CD4-positive, alpha-beta memory T cell (primary cell): ENCODE results near the gene BICC1. TPM values are rescaled to one million over a fixed set of nuclear protein-coding genes. Genes with fewer than 3 reads are reported as not detected.

Source experiments
- CTCF ChIA-PET: fragments of 350-600 bp; sonication (Branson Sonifier 250); formaldehyde crosslinking; loops from one replicate; lab custom pipeline; 2021; ENCODE audit warnings: inconsistent platforms; ENCODE audit not compliant: partially characterized antibody; lab: Charles Lee
- POLR2A ChIA-PET: fragments of 350-600 bp; sonication (Branson Sonifier 250); formaldehyde crosslinking; loops from one replicate; lab custom pipeline; 2021; ENCODE audit not compliant: partially characterized antibody; lab: Charles Lee
- DNase-seq, 5 donors: peaks; one replicate each; pipeline versions ENCODE4 v3.0.0 to v3.0.0-alpha.2; 2020 to 2022; ENCODE audit warnings: mixed read lengths in 1 of 5
- H3K27ac ChIP-seq: one replicate; pipeline ENCODE4 v1.7.0; 2013; ENCODE audit warnings: low read depth, low read length
- H3K27me3 ChIP-seq: 2 replicates; pipeline ENCODE4 v1.7.0; 2013; ENCODE audit warnings: mild to moderate bottlenecking, low read length, moderate library complexity; ENCODE audit not compliant: insufficient read depth
- H3K36me3 ChIP-seq: 2 replicates; pipeline ENCODE4 v1.7.0; 2013; ENCODE audit warnings: mild to moderate bottlenecking, low read length, moderate library complexity; ENCODE audit not compliant: insufficient read depth
- H3K4me1 ChIP-seq: 2 replicates; pipeline ENCODE4 v1.7.0; 2013; ENCODE audit warnings: mild to moderate bottlenecking, low read length, moderate library complexity; ENCODE audit not compliant: insufficient read depth
- H3K4me3 ChIP-seq, 2 donors: one replicate each; pipeline ENCODE4 v1.7.0; 2013; ENCODE audit warnings: low read length in 2 of 2, mild to moderate bottlenecking in 1 of 2
- H3K9me3 ChIP-seq, 2 donors: one replicate each; pipeline ENCODE4 v1.7.0; 2013; ENCODE audit warnings: low read length in 2 of 2, control low read depth in 1 of 2; ENCODE audit not compliant: control insufficient read depth in 1 of 2
- H3K27ac Mint-ChIP-seq, 7 donors: one replicate each; pipeline ENCODE4 v1.8.0; 2020 to 2021; ENCODE audit warnings: mixed read lengths in 7 of 7, mild to moderate bottlenecking in 6 of 7, inconsistent platforms in 3 of 7, moderate library complexity in 3 of 7
- H3K27me3 Mint-ChIP-seq, 2 donors: one replicate each; pipeline ENCODE4 v1.8.0; 2020 to 2021; ENCODE audit warnings: mixed read lengths in 2 of 2
- H3K36me3 Mint-ChIP-seq, 2 donors: one replicate each; pipeline ENCODE4 v1.8.0; 2020 to 2021; ENCODE audit warnings: mixed read lengths in 2 of 2, inconsistent platforms in 1 of 2, mild to moderate bottlenecking in 1 of 2
- H3K4me1 Mint-ChIP-seq, 4 donors: one replicate each; pipeline ENCODE4 v1.8.0; 2020 to 2021; ENCODE audit warnings: mixed read lengths in 4 of 4, mild to moderate bottlenecking in 1 of 4
- H3K4me3 Mint-ChIP-seq, 8 donors: one replicate each; pipeline ENCODE4 v1.8.0; 2020 to 2021; ENCODE audit warnings: mixed read lengths in 8 of 8, mild to moderate bottlenecking in 7 of 8, moderate library complexity in 6 of 8, inconsistent platforms in 3 of 8
- H3K9me3 Mint-ChIP-seq, 8 donors: one replicate each; pipeline ENCODE4 v1.8.0; 2020 to 2021; ENCODE audit warnings: mixed read lengths in 8 of 8, mild to moderate bottlenecking in 5 of 8, inconsistent platforms in 3 of 8, moderate library complexity in 1 of 8
- intact Hi-C: fragments of 100-400 bp; cut with micrococcal nuclease; formaldehyde crosslinking; loops from one replicate; pipeline ENCODE4 v1.15.1; 2023
- polyA plus RNA-seq, 2 donors: library from polyadenylated mRNA; unstranded; fragments of 300-500 nt; fragmentation: Illumina TruSeq; gene quantifications; one replicate each; pipeline ENCODE4 v1.2.3, GENCODE V29; 2021
- total RNA-seq, 2 experiments: library from RNA; stranded (reverse); gene quantifications; one replicate each; pipeline ENCODE4 v1.2.3, GENCODE V29; 2021

Gene BICC1
- total and polyA plus RNA-seq, 4 experiments from 2014 or later, result not detected

DNA sequence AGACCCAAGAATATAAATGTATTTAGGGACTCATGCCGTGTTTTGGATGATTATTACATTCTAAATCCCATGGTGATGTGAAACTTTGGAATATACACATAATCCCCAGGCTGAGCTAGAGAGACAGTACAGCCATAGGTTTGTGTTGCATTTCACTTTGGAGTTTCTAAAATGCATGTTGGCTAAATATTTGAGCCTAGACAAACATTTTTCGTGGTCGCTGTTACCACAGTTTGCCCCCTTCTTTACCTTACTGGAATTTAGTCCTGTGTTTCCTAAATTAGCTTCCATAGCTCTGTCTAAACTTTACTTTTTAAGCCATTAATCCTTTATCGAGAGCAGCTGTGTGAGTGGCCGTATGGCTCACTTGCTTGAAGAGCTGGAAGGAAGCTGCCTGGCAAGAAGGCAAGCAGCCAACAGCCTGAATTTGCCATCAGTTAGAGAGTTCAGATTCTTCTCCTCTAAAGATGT, 192.0 kb downstream of the BICC1 start:
- H3K27ac ChIP-seq, result no peak overlapping the region
- Mint-ChIP-seq H3K36me3 (no peaks in the 10 kb centered on the region), H3K4me1 (no peaks in the 10 kb centered on the region), H3K9me3 (peaks cover 0 to 3% (median 0%) of the 10 kb centered on the region in 8 donors), H3K27ac (no peak overlapping the region), H3K4me3 (no peak overlapping the region), H3K27me3 (no peaks in the 10 kb centered on the region)
- CTCF ChIA-PET, result no interaction called here
- H3K36me3 ChIP-seq, result no peaks in the 10 kb centered on the region
- no peak overlapping the region for H3K4me3 ChIP-seq
- intact Hi-C loops, result no loop called here
- no peak for DNase-seq
- H3K27me3 ChIP-seq, result no peaks in the 10 kb centered on the region
- no peaks in the 10 kb centered on the region for H3K4me1 ChIP-seq
- H3K9me3 ChIP-seq, result no peaks in the 10 kb centered on the region
- POLR2A ChIA-PET, result no interaction called here

GRCh38 chr10:58706836-58707235, 194.2 kb downstream of the BICC1 start:
- Histone ChIP-seq H3K9me3 (no peaks in the 10 kb centered on the region), H3K36me3 (no peaks in the 10 kb centered on the region), H3K27me3 (no peaks in the 10 kb centered on the region), H3K4me3 (no peak overlapping the region), H3K4me1 (no peaks in the 10 kb centered on the region), H3K27ac (no peak overlapping the region)
- Mint-ChIP-seq H3K9me3 (peaks cover 0 to 6% (median 0%) of the 10 kb centered on the region in 8 donors), H3K36me3 (no peaks in the 10 kb centered on the region), H3K4me1 (no peaks in the 10 kb centered on the region), H3K27me3 (no peaks in the 10 kb centered on the region), H3K4me3 (no peak overlapping the region), H3K27ac (no peak overlapping the region)
- no peak for DNase-seq
- POLR2A ChIA-PET, result no interaction called here
- intact Hi-C loops, result no loop called here
- CTCF ChIA-PET, result no interaction called here

GRCh38 chr10:58712141-58712540, 199.5 kb downstream of the BICC1 start:
- H3K27me3 ChIP-seq, result no peaks in the 10 kb centered on the region
- Mint-ChIP-seq H3K27me3 (peaks cover 0 to 2% of the 10 kb centered on the region in 2 donors), H3K4me3 (no peak overlapping the region), H3K36me3 (no peaks in the 10 kb centered on the region), H3K9me3 (peaks cover 0 to 5% (median 0%) of the 10 kb centered on the region in 8 donors), H3K4me1 (no peaks in the 10 kb centered on the region), H3K27ac (no peak overlapping the region)
- no peak overlapping the region for H3K27ac ChIP-seq
- H3K4me1 ChIP-seq, result no peaks in the 10 kb centered on the region
- intact Hi-C loops, result no loop called here
- no peak overlapping the region for H3K4me3 ChIP-seq
- ChIA-PET POLR2A (no interaction called here), CTCF (no interaction called here)
- H3K36me3 ChIP-seq, result no peaks in the 10 kb centered on the region
- no peak for DNase-seq
- no peaks in the 10 kb centered on the region for H3K9me3 ChIP-seq

DNA sequence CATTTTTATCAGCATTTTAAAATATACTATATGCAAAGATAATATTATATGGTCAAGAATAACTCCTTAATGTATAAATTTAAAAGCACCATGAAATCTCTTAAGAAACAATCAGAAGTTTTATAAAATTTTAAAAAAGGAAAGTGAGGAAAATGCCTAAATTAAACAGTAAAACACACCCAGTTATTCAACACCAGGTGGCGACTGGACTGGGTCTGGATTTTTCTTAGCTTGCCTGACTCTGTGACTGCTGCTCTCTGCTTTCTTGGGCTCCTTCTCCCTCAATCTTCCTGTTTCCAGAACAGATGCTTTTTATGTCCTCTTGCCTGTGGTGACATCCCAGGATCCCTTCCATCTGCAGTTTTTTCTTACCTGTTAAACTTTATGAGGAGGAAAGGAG, 200.3 kb downstream of the BICC1 start:
- no peaks in the 10 kb centered on the region for H3K36me3 Mint-ChIP-seq
- CTCF ChIA-PET, result no interaction called here
- no peaks in the 10 kb centered on the region for H3K4me1 Mint-ChIP-seq
- POLR2A ChIA-PET, result no interaction called here
- Histone ChIP-seq H3K9me3 (no peaks in the 10 kb centered on the region), H3K27me3 (no peaks in the 10 kb centered on the region), H3K36me3 (no peaks in the 10 kb centered on the region), H3K27ac (no peak overlapping the region), H3K4me3 (no peak overlapping the region), H3K4me1 (no peaks in the 10 kb centered on the region)
- no peak overlapping the region for H3K4me3 Mint-ChIP-seq
- intact Hi-C loops, result no loop called here
- no peak for DNase-seq
- H3K27me3 Mint-ChIP-seq, result peaks cover 0 to 2% of the 10 kb centered on the region in 2 donors
- peaks cover 0 to 3% (median 0%) of the 10 kb centered on the region in 8 donors for H3K9me3 Mint-ChIP-seq
- H3K27ac Mint-ChIP-seq, result no peak overlapping the region

GRCh38 chr10:58714409-58714808, 201.7 kb downstream of the BICC1 start:
- no peak for DNase-seq
- Mint-ChIP-seq H3K4me3 (no peak overlapping the region), H3K27ac (no peak overlapping the region), H3K9me3 (peaks cover 0 to 3% (median 0%) of the 10 kb centered on the region in 8 donors), H3K27me3 (peaks cover 0 to 2% of the 10 kb centered on the region in 2 donors), H3K36me3 (no peaks in the 10 kb centered on the region), H3K4me1 (no peaks in the 10 kb centered on the region)
- H3K9me3 ChIP-seq, result no peaks in the 10 kb centered on the region
- POLR2A ChIA-PET, result no interaction called here
- intact Hi-C loops, result no loop called here
- no peaks in the 10 kb centered on the region for H3K36me3 ChIP-seq
- no peak overlapping the region for H3K27ac ChIP-seq
- H3K27me3 ChIP-seq, result no peaks in the 10 kb centered on the region
- CTCF ChIA-PET, result no interaction called here
- no peaks in the 10 kb centered on the region for H3K4me1 ChIP-seq
- H3K4me3 ChIP-seq, result no peak overlapping the region

- H3K9me3 ChIP-seq, result no peaks in the 10 kb centered on the region
- Mint-ChIP-seq H3K36me3 (no peaks in the 10 kb centered on the region), H3K27ac (no peak overlapping the region), H3K27me3 (peaks cover 0 to 2% of the 10 kb centered on the region in 2 donors), H3K4me3 (no peak overlapping the region), H3K9me3 (peaks cover 0 to 3% (median 0%) of the 10 kb centered on the region in 8 donors), H3K4me1 (no peaks in the 10 kb centered on the region)
- H3K27ac ChIP-seq, result no peak overlapping the region
- no peak for DNase-seq
- no peak overlapping the region for H3K4me3 ChIP-seq
- intact Hi-C loops, result no loop called here
- no peaks in the 10 kb centered on the region for H3K36me3 ChIP-seq
- ChIA-PET CTCF (no interaction called here), POLR2A (no interaction called here)
- H3K27me3 ChIP-seq, result no peaks in the 10 kb centered on the region
- H3K4me1 ChIP-seq, result no peaks in the 10 kb centered on the region
These were observed 202.4 kb downstream of the BICC1 start for GRCh38 chr10:58715061-58715460.

DNA sequence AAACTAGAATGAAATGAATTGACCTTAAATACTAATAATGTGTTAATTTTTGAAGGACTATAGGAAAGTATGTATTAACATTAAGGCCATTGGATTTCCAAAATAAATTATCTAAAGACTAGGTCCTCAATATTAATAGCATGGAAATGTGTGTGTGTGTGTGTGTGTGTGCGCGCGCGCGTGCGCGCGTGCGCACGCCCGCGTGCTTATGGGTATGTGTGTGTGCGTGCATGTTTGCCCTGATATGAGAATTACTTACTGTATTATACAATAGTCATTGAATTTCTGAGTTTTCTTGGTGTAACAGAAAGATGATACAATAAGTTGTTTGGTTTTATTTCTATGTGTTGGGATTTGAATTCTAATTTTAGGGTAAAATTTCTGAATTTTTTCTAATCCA, 205.9 kb downstream of the BICC1 start:
- ChIA-PET CTCF (no interaction called here), POLR2A (no interaction called here)
- intact Hi-C loops, result no loop called here
- Mint-ChIP-seq H3K36me3 (no peaks in the 10 kb centered on the region), H3K9me3 (no peaks in the 10 kb centered on the region), H3K4me3 (no peak overlapping the region), H3K27ac (no peak overlapping the region), H3K4me1 (no peaks in the 10 kb centered on the region), H3K27me3 (peaks cover 0 to 2% of the 10 kb centered on the region in 2 donors)
- no peak overlapping the region for H3K27ac ChIP-seq
- H3K4me1 ChIP-seq, result no peaks in the 10 kb centered on the region
- no peaks in the 10 kb centered on the region for H3K27me3 ChIP-seq
- no peaks in the 10 kb centered on the region for H3K36me3 ChIP-seq
- no peak for DNase-seq
- H3K4me3 ChIP-seq, result no peak overlapping the region
- H3K9me3 ChIP-seq, result no peaks in the 10 kb centered on the region
